Activated CD8-positive, alpha-beta memory T cell treated with anti-CD3 and anti-CD28 coated beads, Interleukin-2, amount 10 ng/mL, durations not matched to agents 7 days and 5 days (primary cell): ENCODE data around the gene CALHM2. TPM values are rescaled to one million over a fixed set of nuclear protein-coding genes. Genes with fewer than 3 reads are reported as not detected.

Experiments
- ATAC-seq: fragments of 150-1000 bp; cut with Tn5 transposase; one replicate; pipeline ENCODE4 v1.10.0; 2021; ENCODE audit warnings: moderate library complexity
- CTCF ChIA-PET: fragments of 350-600 bp; sonication (Branson Sonifier 250); formaldehyde crosslinking; loops from one replicate; lab custom pipeline; 2021; ENCODE audit warnings: antibody characterized with exemption; lab: Charles Lee
- DNase-seq: peaks from one replicate; pipeline ENCODE4 v3.0.0-alpha.2; 2020
- H3K27ac Mint-ChIP-seq: one replicate; pipeline ENCODE4 v1.8.0; 2021; ENCODE audit warnings: mild to moderate bottlenecking, mixed read lengths
- H3K27me3 Mint-ChIP-seq: one replicate; pipeline ENCODE4 v1.8.0; 2021; ENCODE audit warnings: mixed read lengths
- H3K36me3 Mint-ChIP-seq: one replicate; pipeline ENCODE4 v1.8.0; 2021; ENCODE audit warnings: mild to moderate bottlenecking, mixed read lengths
- H3K4me1 Mint-ChIP-seq: one replicate; pipeline ENCODE4 v1.8.0; 2021; ENCODE audit warnings: mixed read lengths
- H3K4me3 Mint-ChIP-seq: one replicate; pipeline ENCODE4 v1.8.0; 2021; ENCODE audit warnings: mild to moderate bottlenecking, moderate library complexity, mixed read lengths
- H3K9me3 Mint-ChIP-seq: one replicate; pipeline ENCODE4 v1.8.0; 2022; ENCODE audit warnings: low read depth, mixed read lengths
- total RNA-seq, 2 experiments: library from RNA; stranded (reverse); gene quantifications; one replicate each; pipeline ENCODE4 v1.2.3, GENCODE V29; 2021

Gene CALHM2
- total RNA-seq, 2 experiments from 2014 or later = 65.6 to 93.4 TPM

DNA sequence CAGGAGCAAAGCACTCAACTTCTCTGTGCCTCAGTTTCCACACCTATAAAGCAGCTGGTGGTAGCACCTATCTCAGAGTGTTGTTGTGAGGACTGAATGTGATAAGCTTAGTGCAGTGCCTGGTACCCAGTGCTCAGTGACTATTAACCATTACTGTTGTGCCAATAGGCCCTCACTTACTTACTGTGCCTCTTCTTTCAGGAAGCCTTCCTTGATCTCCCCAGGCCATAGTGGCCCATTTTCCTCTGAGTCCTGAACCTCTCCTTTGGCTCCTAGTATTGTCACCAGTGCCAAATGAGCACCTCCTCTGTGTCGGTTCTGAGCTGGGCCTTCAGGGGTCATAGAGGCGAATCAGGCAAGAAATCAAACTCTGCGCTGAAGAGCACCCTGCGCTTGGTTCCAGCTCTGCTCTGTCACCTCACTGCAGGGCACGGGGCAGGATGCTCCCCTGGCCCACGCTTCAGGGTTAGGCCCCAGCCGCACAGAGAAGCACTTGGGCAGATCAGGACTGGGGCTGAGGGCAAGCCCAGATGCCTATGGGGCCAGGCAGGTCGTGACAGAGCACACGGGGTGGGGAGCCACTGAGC, 4.0 kb upstream of the CALHM2 start:
- Mint-ChIP-seq H3K9me3 (no peaks in the 10 kb centered on the region), H3K27ac (no peak overlapping the region), H3K4me3 (no peak overlapping the region), H3K4me1 (peaks cover 44% of the 10 kb centered on the region), H3K36me3 (peaks cover 3% of the 10 kb centered on the region), H3K27me3 (no peaks in the 10 kb centered on the region)
- ATAC-seq = no peak
- DNase-seq = no peak
- CTCF ChIA-PET = interaction anchor here (2.0 to 6.5 kb wide), 3 partner anchors 10 to 29 kb away, joined by 8 to 40 read pairs (median 9); no protein-coding TSS in a partner anchor

DNA sequence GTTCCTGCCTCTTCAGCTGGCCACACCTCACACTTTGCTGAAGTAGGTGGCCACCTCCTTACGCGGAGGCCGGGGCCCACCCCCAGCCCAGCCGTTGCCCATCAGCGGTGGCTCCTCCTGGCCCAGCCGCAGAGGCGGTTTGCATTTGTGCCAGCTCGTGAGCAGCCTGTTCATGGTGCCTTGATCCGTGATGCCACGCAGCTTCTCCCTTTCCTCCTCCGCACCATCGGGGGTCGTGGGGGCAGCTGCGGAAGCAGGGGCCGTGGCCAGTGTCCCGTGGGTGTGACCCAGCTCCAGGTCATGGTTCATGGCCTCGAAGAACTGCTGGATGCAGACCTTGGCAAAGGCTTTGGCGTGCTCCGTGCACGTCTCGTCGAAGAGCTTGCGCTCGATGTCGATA, 3.1 kb upstream of the CALHM2 start:
- DNase-seq (no peak), ATAC-seq (no peak)
- Mint-ChIP-seq H3K4me1 (peaks cover 53% of the 10 kb centered on the region), H3K27ac (no peak overlapping the region), H3K36me3 (peaks cover 13% of the 10 kb centered on the region), H3K27me3 (no peaks in the 10 kb centered on the region), H3K9me3 (no peaks in the 10 kb centered on the region), H3K4me3 (no peak overlapping the region)
- CTCF ChIA-PET = interaction anchor here (1.8 to 6.5 kb wide), 3 partner anchors 9 to 15 kb away, joined by 5 to 40 read pairs (median 8); no protein-coding TSS in a partner anchor

DNA sequence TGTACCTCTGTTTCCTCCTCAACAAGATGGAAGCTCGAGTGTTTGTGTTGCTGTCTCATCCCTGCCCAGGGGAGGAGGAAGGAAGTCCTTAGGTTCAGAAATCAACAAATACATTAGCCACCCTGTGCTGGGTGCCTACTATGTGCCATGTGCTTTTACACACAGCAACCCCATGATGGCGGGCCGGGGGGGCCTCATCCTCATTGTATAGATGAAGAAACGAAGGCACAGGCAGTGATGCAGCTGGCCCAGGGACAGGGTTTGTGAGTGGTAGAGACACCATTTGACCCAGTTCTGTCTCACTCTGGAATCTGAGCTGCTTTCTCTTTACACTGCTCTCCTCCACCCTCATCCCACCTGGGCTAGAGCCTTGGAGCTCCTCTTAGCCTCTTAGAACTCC, 1.9 kb upstream of the CALHM2 start:
- H3K4me1 Mint-ChIP-seq = peaks cover 53% of the 10 kb centered on the region
- peaks cover 25% of the 10 kb centered on the region for H3K36me3 Mint-ChIP-seq
- CTCF ChIA-PET = interaction anchor here (1.8 to 6.5 kb wide), 6 partner anchors 8 to 31 kb away, joined by 5 to 54 read pairs (median 32); no protein-coding TSS in a partner anchor
- H3K27ac Mint-ChIP-seq = no peak overlapping the region
- no peak overlapping the region for H3K4me3 Mint-ChIP-seq
- H3K9me3 Mint-ChIP-seq = no peaks in the 10 kb centered on the region
- DNase-seq (no peak), ATAC-seq (no peak)
- H3K27me3 Mint-ChIP-seq = no peaks in the 10 kb centered on the region

DNA sequence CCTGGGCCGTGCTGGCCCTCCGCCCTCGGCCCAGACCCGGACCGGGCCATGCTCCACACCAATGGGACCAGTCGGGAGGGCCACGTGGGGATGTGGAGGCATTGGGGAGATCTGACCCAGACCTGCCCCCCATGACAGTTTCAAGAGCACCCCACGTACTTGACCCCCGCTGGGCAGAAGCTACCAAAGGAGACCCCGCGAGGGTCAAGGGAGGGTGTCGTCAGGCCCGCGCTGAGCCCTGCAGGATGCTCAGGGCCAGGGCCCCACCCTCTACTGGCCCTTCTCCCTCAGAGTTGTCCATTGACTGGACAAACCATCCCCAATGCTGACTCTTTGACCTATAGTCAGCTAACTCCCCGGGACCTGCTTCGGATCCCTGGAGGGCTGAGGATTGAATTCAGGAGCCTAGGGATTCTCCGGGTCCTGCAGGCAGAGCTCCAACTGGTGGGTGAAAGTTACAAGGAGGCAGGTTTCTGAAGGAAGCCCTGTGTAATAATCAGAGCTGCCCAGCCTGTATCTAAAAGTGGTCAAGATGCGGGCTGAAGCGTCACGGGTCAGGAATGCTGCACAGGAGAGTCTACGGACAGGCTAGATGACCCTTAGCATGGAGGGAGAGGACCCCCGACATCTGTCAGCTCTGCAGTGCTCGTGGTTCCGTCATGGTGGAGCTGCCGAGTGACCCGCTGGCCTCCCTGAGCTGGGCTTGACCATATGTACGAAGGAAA, 498 bp upstream of the CALHM2 start:
- Mint-ChIP-seq H3K4me3 (peak overlapping the region; percentile 82), H3K9me3 (no peaks in the 10 kb centered on the region), H3K27me3 (no peaks in the 10 kb centered on the region), H3K36me3 (peaks cover 33% of the 10 kb centered on the region), H3K4me1 (peaks cover 54% of the 10 kb centered on the region), H3K27ac (peak overlapping the region; percentile 89)
- DNase-seq (no peak), ATAC-seq (no peak)
- CTCF ChIA-PET = interaction anchor here (0.6 to 6.5 kb wide), 10 partner anchors 7 to 41 kb away, joined by 3 to 54 read pairs (median 14); partner anchors contain the start of gene NEURL1

DNA sequence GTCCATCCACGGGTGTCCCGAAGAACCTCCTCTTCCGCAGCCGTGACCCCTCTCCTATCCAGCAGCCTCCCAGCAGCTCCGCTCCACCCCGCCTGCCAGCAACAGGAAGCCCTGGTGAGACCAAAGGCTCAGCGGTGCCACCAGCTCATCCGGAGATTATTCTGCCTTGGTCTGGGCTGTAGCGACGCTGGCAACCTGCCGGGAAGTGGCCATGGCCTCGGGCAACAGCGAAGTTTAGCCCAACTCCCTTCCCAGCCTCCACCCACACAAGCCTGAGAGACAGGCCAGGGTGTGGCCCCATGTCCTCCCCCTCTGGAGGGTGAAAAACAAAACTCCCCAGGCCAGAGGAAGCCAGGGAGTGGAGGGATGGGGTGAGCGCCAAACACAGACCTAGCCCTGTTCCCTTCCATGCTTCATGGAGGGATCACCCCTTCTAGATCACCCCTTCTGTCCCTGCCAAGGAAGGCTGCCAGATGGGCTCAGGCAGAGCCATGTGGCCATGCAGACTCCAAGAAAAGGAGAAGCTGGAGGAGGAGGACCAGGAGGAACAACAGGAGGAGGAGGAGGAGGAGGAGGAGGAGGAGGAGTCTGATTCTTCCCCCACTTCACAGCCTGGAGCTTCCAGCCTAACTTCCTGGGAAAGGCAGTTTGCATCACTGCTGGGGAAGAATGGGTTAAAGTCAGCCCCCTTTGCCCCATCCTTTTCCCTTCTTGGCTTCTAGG, 918 bp downstream of the CALHM2 start:
- H3K4me1 Mint-ChIP-seq = peaks cover 57% of the 10 kb centered on the region
- DNase-seq (peak; percentile 75), ATAC-seq (peak; percentile 71)
- CTCF ChIA-PET = interaction anchor here (0.7 to 6.5 kb wide), 12 partner anchors 9 to 42 kb away, joined by 3 to 54 read pairs (median 4); partner anchors contain the start of genes CALHM3 and NEURL1
- H3K36me3 Mint-ChIP-seq = peaks cover 42% of the 10 kb centered on the region
- H3K27me3 Mint-ChIP-seq = no peaks in the 10 kb centered on the region
- peak overlapping the region; percentile 89 for H3K27ac Mint-ChIP-seq
- peak overlapping the region; percentile 82 for H3K4me3 Mint-ChIP-seq
- no peaks in the 10 kb centered on the region for H3K9me3 Mint-ChIP-seq

DNA sequence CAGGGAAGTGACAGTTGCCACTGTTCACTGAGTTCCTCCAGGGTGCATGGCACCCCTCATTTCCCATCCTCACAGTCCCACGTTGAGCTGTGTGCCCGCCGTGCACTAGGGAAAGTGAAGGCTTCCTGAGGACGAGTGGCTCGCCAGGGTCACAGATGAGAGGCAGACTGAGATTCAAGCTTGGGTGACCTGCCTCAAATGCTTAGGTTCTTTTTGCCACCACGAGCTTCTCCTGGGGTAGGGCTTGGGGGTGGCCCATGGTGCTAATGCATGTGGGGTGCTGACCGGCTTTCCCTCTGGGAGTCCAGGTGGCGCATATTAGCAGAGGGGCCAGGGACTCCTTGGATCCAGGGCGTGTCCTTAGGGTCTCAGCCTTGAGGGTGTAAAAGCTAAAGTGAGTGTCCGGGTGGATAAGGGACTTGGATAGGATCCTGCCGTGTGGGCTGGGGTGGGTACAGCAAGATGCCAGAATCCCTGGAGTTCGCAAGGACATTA, 1.9 kb downstream of the CALHM2 start:
- Mint-ChIP-seq H3K27me3 (no peaks in the 10 kb centered on the region), H3K27ac (peak overlapping the region; percentile 89), H3K9me3 (no peaks in the 10 kb centered on the region), H3K36me3 (peaks cover 45% of the 10 kb centered on the region), H3K4me3 (peak overlapping the region; percentile 82), H3K4me1 (peaks cover 63% of the 10 kb centered on the region)
- no peak for ATAC-seq
- DNase-seq = no peak
- CTCF ChIA-PET = interaction anchor here (1.1 to 6.5 kb wide), 6 partner anchors 20 to 35 kb away, joined by 3 to 54 read pairs (median 32); no protein-coding TSS in a partner anchor

DNA sequence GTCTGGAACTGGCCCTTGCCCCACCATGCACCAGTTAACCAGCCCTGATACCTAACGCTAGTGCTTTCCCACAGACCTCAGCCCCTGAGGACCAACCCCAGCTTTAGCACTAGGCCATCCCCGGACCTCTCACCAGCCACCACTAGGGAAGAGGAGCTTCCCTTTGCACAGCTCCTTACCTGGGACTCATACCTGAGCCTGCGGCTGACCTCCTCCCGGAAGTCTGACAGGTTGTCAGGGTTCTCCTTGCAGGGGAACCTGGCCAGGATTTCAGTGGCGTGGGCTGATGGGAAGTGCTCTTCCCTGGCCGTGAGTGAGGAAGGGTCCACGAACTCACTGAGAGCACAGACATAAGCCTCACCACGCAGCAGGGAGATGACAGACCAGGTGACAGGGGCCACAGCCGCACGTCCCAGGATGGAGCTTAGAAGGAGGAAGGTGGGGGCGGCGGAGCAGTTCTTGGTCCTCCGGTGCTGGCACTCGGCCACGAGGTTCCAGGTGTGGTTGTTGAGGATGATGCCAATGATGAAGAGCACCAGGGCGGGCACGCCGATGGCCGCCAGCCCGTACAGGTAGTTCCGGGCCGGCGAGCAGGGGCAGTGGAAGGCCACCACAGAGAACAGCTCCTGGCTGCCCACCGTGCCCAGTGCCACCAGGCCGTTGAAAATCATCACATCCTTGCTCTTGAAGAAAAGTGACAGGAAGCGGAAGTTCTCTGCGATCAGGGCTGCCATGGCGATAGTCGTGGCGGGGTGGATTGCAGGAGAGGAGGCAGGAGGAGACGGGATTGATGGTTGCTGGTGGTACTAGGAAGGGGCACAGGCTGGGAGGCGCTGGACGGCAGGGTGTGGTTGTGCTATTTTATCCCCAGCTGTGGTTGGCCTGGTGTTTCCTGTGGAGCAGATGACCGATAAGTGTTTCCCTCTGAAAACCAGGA, 2.7 kb downstream of the CALHM2 start:
- H3K4me1 Mint-ChIP-seq = peaks cover 67% of the 10 kb centered on the region
- no peaks in the 10 kb centered on the region for H3K9me3 Mint-ChIP-seq
- H3K4me3 Mint-ChIP-seq = peak overlapping the region; percentile 82
- no peak for ATAC-seq
- no peak for DNase-seq
- H3K27ac Mint-ChIP-seq = peak overlapping the region; percentile 70
- CTCF ChIA-PET = interaction anchor here (1.0 to 6.5 kb wide), 6 partner anchors 18 to 35 kb away, joined by 3 to 54 read pairs (median 16); no protein-coding TSS in a partner anchor
- H3K36me3 Mint-ChIP-seq = peaks cover 52% of the 10 kb centered on the region
- H3K27me3 Mint-ChIP-seq = no peaks in the 10 kb centered on the region

DNA sequence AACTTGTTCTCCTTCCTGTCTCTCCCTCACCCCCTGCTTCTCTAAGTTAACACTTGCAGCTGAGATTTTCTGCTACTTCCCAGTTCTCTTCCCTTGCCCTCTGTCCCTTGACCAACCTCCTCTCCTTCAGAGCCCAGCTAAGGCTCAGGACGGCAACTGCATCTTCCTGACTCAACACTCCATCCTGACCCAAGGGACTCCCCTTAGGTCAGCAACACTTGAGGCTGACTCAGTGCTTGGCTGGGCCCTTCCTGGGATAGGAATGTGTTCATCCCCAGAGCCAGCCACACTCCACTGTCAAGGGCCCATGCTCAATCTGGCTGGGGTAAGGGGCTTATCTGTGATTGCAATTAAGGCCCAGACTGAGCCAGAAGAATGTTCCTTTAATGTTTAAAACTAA, 3.4 kb downstream of the CALHM2 start:
- H3K36me3 Mint-ChIP-seq = peaks cover 58% of the 10 kb centered on the region
- no peaks in the 10 kb centered on the region for H3K27me3 Mint-ChIP-seq
- CTCF ChIA-PET = interaction anchor here (0.6 to 6.5 kb wide), 6 partner anchors 19 to 400 kb away, joined by 3 to 54 read pairs (median 4); no protein-coding TSS in a partner anchor
- H3K4me1 Mint-ChIP-seq = peaks cover 64% of the 10 kb centered on the region
- H3K9me3 Mint-ChIP-seq = no peaks in the 10 kb centered on the region
- peak overlapping the region; percentile 65 for H3K27ac Mint-ChIP-seq
- H3K4me3 Mint-ChIP-seq = peak overlapping the region; percentile 82
- DNase-seq (no peak), ATAC-seq (no peak)

DNA sequence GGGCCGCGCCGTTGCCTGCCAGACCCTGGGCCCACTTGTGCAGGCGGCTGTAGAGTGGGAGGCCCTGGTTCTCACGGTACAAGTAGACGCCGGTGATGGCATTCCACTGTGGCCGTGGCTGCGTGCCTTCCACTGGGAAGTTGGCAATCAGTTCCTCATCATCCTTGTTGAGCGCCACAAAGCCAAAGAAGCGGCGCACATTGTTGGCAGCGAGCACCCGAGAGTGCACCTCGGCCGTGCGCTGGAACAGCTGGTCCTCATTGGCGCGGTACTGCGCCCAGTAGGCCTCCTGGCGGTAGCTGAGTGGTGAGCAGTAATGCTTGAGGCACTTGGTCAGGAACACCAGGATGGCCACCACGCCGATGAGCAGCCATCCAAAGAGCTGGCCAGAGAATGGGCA, 5.0 kb downstream of the CALHM2 start:
- Mint-ChIP-seq H3K36me3 (peaks cover 64% of the 10 kb centered on the region), H3K27ac (no peak overlapping the region), H3K4me1 (peaks cover 51% of the 10 kb centered on the region), H3K9me3 (no peaks in the 10 kb centered on the region), H3K27me3 (no peaks in the 10 kb centered on the region), H3K4me3 (no peak overlapping the region)
- ATAC-seq = no peak
- no peak for DNase-seq
- CTCF ChIA-PET = interaction anchor here (1.0 kb wide), 1 partner anchor 30 kb away, joined by 3 read pairs; no protein-coding TSS in a partner anchor

DNA sequence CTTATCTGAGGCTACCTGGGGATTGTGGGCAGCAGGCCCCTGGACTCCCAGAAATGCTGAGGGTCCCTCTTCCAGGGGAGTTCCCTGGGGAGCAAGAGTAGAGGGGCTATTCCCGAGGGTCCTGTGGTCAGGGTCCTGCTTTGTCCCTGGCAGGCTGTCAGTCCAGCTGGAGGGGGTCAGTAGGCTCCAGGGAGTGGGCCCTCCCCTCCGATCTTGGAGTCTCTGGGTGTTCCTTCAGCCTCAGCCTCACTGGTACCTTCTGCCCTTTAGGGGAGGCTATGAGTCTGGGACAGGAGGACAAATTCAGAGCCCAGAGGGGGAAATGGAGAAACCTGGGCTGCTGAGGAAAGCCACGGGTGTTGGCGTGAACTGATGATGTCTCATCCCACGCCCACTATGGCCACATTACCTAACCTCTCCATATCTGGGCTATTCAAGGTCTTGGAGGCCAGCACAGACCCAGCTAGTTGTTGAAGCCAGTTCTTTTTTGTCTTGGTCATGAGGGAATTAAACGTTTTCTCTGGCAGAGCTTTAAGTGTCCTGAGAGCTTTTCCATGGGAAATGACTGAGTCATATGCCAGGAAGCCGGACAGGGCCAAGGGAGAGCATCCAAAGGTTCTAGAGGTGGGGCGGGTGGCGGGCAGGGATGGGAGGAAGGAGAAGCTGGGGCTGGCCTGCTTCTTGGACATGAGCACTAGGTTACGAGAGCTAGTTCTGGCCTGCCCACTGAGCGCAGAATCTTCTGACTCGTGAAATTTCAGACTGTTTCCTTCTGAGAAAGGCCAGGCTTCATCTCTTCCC, 6.2 kb downstream of the CALHM2 start:
- H3K9me3 Mint-ChIP-seq = no peaks in the 10 kb centered on the region
- ATAC-seq (no peak), DNase-seq (no peak)
- H3K36me3 Mint-ChIP-seq = peaks cover 59% of the 10 kb centered on the region
- H3K4me1 Mint-ChIP-seq = peaks cover 48% of the 10 kb centered on the region
- H3K4me3 Mint-ChIP-seq = no peak overlapping the region
- no peaks in the 10 kb centered on the region for H3K27me3 Mint-ChIP-seq
- CTCF ChIA-PET = interaction anchor here (0.9 to 1.3 kb wide), 3 partner anchors 9 to 39 kb away, joined by 3 to 5 read pairs (median 3); no protein-coding TSS in a partner anchor
- H3K27ac Mint-ChIP-seq = peak overlapping the region; percentile 3

DNA sequence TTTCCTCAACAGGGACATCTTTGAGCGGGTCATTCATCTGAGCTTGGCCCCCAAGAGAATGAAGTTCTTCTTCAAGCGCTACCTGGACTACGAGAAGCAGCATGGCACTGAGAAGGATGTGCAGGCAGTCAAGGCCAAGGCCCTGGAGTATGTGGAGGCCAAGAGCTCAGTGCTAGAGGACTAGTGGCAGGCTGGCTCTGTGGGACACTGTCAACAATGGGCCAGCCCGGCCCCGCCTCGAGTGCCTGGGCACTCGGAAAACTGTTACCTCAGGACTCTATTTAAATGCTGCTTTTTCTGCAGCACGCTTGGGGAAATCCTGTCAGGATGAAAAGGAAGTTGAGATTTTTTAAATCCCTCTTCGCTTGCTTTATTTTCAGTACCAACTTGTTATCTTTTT, 6.8 kb downstream of the CALHM2 start:
- no peak for ATAC-seq
- no peaks in the 10 kb centered on the region for H3K27me3 Mint-ChIP-seq
- H3K36me3 Mint-ChIP-seq = peaks cover 53% of the 10 kb centered on the region
- H3K4me1 Mint-ChIP-seq = peaks cover 42% of the 10 kb centered on the region
- CTCF ChIA-PET = interaction anchor here (1.3 kb wide), 1 partner anchor 9 kb away, joined by 5 read pairs; no protein-coding TSS in a partner anchor
- no peak overlapping the region for H3K4me3 Mint-ChIP-seq
- H3K9me3 Mint-ChIP-seq = no peaks in the 10 kb centered on the region
- H3K27ac Mint-ChIP-seq = no peak overlapping the region
- DNase-seq = no peak
